LNCAP (cell line): ENCODE measurements around the gene LRRC45.

Source experiments
- TF ChIP-seq, protein P1 (sequence below): fragments of 450-650 bp; IDR thresholded peaks from 2 replicates; pipeline ENCODE4 v1.5.1; 2017; ENCODE audit warnings: mild to moderate bottlenecking

LRRC45 gene

DNA sequence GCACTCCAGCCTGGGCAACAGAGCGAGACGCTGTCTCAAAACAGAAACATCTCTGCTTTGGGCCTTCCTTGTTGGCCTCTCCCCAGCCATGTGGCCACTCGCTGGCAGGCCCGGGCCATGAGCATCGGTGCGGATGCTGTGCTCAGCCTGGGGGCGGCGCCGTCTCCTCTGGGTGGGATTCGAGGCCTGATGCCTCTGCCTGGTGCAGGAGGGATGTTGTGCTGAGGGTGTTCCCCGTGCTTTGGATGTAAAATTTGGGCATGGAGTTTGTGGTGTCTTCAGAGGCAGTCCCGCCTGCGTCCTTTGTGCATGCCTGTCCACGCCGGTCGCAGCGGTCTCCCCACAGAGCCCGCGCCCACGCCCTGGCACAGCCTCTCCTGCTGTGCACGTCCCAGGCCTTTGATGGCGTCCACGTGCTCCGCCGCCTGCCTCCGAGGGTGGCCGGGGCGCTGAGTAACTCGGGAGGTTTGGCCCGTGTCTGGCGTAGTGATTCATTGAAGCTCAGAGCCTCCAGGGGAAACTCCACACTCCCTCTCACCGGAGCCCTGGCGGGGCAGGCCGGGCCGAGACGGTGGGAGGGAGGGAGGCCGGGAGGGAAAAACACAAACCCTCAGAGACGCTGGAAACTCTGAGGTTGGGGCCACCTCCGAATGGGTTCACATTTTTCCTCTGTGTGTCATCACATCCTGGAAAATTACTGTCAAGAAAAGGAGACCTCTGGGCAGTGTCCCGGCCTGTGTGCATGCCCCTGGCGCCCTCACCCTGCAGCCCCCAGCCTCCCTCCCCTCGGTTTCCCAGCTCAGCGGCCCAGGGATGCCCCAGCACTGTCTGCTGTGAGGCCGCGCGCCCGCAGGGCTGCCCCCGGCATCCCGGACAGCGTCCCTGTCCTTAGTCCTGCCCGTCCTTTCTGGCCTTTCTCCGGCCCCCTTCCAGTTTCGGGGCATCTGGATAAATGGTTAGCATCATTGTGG, 19.4 kb upstream of the LRRC45 start:
- TF ChIP-seq, protein P1, sequence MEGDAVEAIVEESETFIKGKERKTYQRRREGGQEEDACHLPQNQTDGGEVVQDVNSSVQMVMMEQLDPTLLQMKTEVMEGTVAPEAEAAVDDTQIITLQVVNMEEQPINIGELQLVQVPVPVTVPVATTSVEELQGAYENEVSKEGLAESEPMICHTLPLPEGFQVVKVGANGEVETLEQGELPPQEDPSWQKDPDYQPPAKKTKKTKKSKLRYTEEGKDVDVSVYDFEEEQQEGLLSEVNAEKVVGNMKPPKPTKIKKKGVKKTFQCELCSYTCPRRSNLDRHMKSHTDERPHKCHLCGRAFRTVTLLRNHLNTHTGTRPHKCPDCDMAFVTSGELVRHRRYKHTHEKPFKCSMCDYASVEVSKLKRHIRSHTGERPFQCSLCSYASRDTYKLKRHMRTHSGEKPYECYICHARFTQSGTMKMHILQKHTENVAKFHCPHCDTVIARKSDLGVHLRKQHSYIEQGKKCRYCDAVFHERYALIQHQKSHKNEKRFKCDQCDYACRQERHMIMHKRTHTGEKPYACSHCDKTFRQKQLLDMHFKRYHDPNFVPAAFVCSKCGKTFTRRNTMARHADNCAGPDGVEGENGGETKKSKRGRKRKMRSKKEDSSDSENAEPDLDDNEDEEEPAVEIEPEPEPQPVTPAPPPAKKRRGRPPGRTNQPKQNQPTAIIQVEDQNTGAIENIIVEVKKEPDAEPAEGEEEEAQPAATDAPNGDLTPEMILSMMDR, result no peak

DNA sequence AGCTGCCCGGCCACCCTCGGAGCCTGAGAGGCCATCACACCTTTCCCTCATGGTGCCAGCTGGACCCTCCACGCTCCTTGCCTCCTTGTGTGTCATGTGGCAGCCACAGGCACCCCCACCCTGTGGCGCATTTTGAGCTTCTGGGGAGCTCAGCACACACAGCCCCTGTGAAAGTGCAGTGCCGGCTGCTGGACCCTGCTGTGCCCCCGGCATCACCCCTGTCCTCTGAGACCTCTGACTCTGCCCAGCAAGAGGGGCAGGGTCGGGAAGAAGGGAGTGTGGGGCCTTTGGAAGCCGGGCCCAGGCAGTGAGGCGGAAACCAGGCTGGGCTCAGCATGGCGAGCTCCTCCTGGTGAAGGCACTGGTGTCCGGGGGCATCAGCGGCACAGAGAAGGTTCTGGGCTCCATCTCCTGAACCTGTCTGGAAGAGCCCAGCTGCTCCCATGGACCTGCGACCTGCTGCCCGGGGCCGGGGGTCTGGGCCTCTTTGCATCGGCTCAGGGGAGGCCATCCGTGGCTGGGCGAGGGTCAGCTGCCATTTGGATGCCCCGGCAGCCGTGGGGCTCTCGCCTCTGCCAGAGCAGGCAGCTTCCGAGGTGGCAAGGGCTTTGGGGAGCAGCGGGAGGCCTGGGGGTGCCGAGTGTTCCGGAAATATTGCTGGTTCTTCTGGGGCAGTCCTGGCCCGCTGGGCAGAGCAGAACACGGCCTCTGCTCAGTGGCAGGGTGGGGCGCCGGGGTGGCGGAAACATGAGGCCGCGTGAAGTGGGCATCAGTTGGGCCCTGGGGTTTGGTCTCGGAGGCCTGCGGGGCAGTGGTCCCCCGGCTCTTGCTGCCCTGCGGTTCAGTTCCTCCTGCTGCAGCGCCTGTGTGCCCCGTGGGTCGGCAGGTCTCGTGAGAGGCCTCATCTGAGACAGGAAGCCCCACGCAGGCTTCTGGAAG, 18.3 kb upstream of the LRRC45 start:
- TF ChIP-seq, protein P1, result no peak

DNA sequence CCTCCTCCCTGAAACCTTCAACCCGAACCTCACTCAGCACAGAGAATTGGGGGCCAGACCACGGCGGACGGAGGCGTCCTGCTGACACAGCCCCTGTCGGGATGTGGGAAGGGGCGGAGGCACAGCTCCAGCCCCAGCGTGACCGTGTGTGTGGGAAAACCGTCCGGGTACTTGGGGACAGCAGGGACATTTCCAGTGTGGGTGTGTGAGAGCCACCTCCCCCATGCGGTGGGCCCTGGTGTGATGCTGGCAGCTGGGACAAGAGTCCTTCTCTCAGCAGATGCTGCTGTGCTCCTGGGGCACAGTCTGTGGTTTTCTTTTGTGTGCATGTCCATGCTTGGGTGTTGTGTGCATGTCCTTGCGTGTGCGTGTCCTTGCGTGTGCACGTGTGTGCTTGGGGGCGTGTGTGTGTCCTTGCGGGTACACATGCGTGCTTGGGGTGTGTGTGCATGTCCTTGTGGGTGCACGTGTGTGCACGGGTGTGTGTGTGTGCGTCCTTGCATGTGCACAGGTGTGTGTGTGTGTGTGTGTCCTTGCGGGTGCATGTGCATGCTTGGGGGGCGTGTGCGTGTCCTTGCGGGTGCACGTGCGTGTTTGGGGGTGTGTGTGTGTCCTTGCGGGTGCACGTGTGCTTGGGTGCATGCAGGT, 17.3 kb upstream of the LRRC45 start:
- TF ChIP-seq, protein P1, result no peak

DNA sequence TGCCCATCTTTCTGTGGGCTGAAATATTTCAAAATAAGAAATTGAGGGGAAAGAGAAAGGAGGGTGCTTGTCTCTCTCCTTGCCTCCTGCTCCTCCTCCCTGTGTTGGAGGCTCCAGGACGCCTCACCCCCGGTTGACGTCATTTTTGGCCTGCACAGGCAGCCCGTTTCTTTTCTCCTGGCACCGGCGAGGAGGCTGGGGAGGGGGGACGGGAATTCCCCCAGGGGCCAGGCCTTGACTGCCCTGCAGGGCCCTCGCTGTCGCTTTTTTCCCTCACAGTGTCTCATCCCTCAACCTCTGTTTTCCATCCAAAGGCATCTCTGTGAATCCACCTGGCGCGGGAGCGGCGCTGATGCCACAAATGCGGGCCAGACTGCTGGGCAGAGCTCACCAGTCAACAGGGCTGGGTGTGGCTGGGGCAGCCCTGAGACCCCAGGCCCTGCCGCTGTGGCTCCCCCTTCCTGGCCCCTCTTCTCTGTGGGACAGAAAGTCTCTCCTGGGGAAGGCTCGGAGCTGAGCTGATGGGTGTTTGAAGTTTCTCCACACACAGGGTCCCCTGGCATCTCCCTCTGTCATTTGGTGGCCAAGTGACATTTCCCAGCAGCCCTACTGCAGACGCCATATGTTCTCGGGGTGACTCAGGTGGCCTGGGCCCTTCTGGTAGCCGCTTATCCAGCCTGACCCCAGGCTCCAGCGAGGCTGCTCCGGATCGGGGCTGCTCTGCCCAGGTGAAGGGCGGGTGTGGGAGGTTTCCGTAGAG, 16.5 kb upstream of the LRRC45 start:
- TF ChIP-seq, protein P1, result no peak

DNA sequence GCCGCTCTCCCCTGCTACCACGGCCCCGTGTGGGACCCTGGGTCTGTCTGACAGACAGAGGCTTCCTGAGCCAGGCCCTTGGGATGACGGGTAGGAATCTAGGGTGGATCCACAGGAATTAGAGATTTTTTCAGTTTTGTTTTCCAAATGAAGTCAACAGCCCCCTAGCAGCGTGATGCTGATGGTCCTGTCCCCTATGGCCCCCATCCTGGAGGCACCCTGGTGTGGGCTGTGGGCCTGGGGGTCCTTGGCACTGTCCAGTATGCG, 15.9 kb upstream of the LRRC45 start:
- TF ChIP-seq, protein P1, result no peak

DNA sequence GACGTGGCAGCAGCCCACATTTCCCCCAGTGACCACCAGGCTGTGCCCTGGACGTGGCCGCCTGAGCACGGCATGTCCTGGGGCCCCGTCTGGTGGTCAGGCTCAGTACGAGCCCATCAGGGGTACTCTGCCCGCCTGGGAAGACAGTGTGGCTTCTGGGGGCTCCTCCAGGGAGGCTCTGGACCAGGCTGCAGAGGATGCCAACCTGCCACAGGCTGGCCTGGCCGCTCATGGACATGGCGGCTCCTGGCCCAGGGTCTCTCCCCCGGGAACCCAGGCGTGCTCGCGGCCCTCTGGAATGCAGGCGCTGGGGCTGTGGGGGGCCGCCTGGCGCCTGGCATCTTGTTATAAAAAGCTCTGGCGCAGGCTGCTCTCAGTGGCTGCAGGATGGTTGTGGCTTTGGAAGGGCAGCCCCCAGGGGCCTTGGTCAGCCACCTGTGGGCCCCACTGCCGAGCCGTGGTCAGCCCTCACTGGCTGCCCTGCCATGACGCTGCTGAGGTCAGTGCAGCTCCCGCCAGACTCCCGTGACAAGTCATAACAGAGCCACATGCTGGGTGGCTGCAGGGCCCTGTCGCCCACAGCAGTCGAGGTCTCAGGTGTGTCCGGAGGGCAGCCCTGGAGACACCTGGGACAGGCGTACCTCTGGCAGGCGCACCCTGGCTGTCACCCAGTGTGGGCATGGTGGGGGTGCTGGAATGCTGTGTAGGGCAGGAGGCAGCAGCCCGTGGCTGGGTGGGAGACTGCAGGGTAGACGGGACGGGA, 15.4 kb upstream of the LRRC45 start:
- TF ChIP-seq, protein P1, result no peak
